Ureter (tissue), 1 donor: ENCODE data around the gene CDHR2. TPM values are rescaled to one million over a fixed set of nuclear protein-coding genes. Genes with fewer than 3 reads are reported as not detected.
A peak's percentile ranks its signal among the peaks of the same experiment; 100 is the strongest.
"Not testable (repeated sequence)": the region's sequence is repeated elsewhere in the genome, so short reads cannot be mapped to it uniquely, and the experiment has no call there.

Experiments
- DNase-seq: peaks from one replicate; pipeline ENCODE4 v3.0.0-alpha.2; 2020; ENCODE audit warnings: low spot score
- total RNA-seq: library from RNA; stranded (reverse); gene quantifications from one replicate; pipeline ENCODE4 v1.2.4, GENCODE V29; 2023
- donor health status: DM: yes; HTN: yes; CAD: no.

Gene CDHR2
- total RNA-seq, 1 donor from 2014 or later: not detected

GRCh38 chr5:176540956-176541337 lies 8.2 kb upstream of the CDHR2 start:
- DNase-seq: no peak

- DNase-seq: peak; percentile 81
Measured at GRCh38 chr5:176541338-176542134, 7.6 kb upstream of the CDHR2 start.

GRCh38 chr5:176542135-176542595 lies 7.0 kb upstream of the CDHR2 start:
- no peak for DNase-seq

DNA sequence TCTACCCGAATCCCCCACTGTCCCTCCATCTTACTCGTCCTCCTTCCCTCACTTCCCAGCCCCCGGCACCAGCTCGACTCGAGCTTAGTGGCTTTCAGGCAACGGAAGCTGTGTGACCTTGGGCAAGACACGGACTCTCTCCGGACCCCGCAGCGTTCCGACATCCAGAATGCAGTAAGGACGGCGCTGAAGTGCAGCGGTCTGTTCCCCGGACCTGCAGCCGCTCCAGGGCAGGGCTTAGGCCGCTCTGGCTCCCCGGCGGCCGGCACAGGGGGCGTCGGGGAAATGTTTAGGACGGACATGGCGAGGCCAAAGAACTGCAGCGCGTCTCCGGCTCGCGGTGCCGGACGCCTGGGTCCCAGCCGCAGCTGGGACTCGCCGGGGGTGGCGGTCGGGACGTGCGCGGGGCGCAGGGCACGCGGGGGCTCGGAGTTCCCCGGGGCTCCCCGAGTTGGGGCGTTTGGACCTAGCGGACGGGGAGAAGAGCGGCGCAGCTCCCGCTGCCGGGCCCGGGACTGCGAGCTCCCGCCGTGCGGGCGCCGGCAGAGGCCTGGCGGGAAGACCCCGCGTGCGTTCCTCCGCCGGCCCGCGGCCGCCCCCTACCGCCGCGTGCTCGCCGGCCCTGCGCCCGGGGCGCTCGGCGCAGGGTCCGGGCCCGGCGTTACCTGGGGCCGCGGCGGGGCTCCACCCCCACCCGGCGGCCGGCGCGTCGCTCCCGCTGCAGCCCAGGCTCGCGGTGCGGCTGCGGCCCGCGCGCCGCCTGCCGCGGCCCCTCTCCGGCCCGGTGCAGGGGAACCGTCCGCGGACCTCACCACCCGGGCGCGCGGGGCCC lies 6.3 kb upstream of the CDHR2 start:
- DNase-seq: no peak

GRCh38 chr5:176543428-176544182 lies 5.5 kb upstream of the CDHR2 start:
- DNase-seq: peak; percentile 72

DNA sequence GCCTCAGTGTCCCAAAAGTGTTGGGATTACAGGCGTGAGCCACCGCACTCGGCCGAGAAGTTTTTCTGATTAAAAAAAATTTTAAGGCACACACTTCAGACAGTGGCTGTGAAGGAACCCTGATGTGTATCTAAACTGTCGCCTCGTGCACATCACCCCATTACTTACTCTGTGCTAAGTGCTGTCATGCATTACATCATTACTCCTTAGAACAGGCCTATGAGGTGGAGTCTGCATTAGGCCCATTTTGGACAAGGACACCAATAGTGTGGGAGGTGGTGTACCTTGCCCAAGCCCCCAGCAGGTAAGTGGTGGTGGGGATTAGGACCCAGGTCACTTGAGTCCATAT lies 3.8 kb upstream of the CDHR2 start:
- DNase-seq: no peak

GRCh38 chr5:176545737-176546509 lies 3.2 kb upstream of the CDHR2 start:
- no peak for DNase-seq

- no peak for DNase-seq
Measured at GRCh38 chr5:176547802-176548201, 1.3 kb upstream of the CDHR2 start.

DNA sequence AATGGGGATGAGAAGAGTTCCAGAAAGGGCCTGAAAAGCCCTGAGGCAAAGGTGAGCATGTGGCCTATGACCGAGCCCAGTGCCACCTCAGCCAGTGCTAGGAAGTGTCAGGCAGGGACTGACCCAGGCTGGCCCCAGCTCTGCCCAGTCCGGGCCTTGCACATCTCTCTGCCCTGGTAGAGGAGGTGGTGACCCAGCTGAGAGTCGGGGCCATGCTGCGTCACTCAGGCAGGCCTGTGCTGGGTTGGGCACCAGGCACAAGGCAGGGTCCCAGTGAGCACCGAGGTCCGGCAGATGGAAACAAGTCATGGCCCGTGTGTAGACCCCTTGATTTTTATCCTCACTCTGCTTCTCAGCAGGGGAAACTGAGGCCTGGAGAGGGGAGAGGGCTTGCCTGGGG lies 729 bp downstream of the CDHR2 start:
- DNase-seq: no peak

DNA sequence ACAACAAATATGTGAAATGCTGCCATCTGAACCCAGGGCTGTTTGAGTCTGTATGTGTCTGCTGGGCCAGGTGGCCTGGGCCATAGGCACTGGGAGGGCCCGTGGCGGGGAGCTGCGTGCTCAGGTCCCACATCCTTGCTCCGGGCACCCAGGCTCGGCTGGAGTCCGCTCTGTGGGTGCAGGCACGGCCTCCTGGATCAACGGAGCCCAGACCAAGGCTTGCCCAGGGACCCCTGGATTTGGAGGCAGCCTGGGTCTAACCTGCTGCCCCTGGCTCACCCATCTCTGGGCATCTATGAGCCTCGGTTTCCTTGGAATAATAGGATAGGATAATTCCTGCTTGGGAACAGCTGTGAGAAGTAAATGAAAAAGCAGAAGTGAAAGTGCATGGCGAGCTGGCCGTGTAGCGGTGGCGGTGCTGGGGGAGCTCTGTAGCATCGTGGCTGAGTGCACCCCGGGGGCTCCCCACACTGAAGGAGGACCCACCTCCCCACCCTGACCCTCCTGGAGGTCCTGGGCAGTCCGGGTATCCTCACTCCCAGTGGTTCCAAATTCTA lies 1.2 kb downstream of the CDHR2 start:
- no peak for DNase-seq

- not testable (repeated sequence) for DNase-seq
Measured at GRCh38 chr5:176550937-176551336, 1.8 kb downstream of the CDHR2 start.

DNA sequence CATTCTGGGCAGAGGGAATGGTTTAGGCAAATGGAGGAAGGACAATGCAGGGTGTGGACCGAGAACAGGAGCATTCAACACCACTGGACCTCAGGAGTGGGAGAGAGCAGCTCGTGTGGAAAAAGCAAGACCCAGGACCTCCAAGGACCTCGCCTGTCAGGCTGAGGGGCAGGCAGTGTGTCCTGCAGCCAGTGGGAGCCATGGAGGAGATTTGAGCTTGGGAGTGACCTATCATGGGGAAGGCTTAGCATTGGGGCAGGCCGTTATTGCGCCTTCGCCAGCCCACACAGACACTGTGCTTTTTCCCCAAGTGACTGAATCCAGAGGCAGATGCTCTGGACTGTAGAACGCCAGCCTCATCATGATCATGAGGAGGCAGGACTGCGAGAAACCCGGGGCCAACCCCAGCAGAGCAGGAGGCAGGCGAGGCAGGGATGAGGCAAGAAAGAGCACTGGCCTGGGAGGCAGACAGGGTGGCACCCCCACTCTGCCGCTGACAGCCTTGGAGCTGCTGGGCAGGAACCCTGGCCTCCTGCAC lies 3.3 kb downstream of the CDHR2 start:
- DNase-seq: no peak

DNA sequence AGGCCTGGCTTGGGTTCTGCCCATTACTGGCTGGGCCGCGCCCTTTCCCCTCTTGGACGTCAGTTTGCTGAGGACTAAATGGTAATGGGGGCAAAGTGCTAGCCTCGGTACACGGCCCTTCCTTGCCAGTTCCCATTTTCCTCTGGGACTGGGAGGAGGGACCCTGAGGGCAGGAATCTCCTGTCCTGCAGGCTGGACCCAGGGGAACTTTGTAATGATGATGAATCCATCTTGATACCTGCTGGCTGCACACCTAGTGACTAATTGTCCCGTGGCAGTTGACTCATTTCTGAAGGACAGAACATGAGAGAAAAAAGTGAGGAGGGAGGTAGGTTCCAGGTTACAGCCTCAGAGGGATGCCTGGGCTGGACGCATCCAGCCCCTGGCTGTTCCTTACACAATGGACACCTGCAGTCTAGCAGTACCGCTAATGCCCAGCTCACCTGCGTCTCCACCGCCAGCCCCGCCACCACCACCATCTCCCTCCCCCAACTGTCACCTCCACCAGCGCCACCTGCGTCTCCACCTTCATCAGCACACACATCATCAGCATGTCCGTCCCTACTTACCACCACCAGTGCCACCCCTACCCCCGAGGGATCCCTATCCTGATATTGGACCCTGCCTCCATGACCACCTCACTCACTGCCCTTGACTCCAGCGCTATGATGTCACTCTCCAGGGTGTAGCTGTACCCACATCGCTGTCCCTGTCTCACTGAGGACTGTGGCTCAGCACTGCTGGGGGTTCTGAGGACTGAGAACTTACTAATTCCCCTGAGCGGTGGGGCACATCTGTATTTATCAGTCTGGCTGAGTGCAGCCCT lies 4.3 kb downstream of the CDHR2 start:
- DNase-seq: no peak

GRCh38 chr5:176557846-176558245 lies 8.7 kb downstream of the CDHR2 start:
- DNase-seq: no peak

- no peak for DNase-seq
Measured at GRCh38 chr5:176559683-176560082, 10.5 kb downstream of the CDHR2 start.

DNA sequence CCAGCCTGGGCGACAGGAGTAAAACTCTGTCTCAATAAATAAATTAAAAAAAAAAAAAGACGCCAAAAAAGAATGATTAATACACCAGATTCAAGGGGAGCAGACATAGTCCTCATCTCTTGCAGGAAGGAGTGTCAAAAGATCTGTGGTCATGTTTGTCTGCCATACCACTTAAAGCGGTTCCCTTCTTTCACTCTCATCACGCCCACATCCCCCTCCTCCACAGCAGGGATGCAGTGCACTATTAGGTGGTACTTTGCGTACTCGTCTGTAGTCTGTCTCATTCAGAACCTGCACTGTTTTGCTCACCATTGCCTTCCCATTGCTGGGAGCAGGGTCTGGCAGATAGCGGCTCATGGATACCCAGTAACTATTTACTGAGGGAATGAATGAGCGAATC lies 11.2 kb downstream of the CDHR2 start:
- DNase-seq: no peak

- DNase-seq: no peak
Measured at GRCh38 chr5:176561259-176561658, 12.1 kb downstream of the CDHR2 start.

DNA sequence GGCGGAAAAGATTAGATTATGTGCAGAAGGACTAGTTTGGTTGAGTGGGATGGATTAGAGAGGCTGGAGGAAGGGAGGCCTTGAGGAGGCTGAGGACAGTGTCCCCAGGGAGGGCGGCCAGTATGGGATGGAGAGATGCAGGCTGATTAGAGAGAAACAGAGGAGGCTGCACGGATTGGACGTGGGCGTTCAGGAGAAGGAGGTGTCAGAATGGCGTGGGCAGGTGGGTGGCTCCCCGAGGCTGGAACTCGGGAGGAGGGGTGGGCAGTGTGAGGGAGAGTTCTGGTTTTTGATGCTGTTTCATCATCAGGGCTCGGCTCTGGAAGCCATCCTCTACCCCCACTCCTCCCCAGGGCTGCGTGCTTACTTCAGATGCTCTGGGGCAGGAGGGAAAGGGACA lies 13.0 kb downstream of the CDHR2 start:
- no peak for DNase-seq

DNA sequence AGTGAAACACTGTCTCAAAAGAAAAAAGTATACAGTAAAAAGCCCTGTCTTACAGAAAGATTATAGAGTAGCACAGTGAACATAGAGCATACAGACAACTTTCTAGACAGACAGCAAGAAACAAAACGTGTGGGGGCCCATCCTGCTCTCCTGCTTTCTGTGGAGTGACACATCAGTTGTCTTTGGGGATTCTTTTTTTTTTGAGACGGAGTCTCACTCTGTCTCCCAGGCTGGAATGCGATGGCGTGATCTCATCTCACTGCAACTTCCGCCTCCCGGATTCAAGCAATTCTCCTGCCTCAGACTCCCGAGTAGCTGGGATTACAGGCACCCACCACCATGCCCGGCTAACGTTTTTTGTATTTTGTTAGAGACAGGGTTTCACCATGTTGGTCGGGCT lies 14.9 kb downstream of the CDHR2 start:
- no peak for DNase-seq

GRCh38 chr5:176565760-176566288 lies 16.7 kb downstream of the CDHR2 start:
- no peak for DNase-seq
